ENCODE data around the gene PDC. TPM values are rescaled to one million over a fixed set of nuclear protein-coding genes. Genes with fewer than 3 reads are reported as not detected.

Gene PDC
- total RNA-seq = not detected

- Histone ChIP-seq H3K27ac (no peak within 1 kb of the TSS), H3K4me3 (no peak within 1 kb of the TSS), H3K27me3 (no peaks in the 10 kb centered on the region), H3K9me3 (no peaks in the 10 kb centered on the region), H3K36me3 (no peaks in the 10 kb centered on the region), H3K4me1 (no peaks in the 10 kb centered on the region)
- 73 to 82% methylated on average over 2 of the region's 2 CpGs for WGBS, 2 donors
- intact Hi-C loops (cut with DNase I) = no loop called here
- TF ChIP-seq POLR2A (IDR thresholded peaks at IDR 0.05) = no peak
- no peak for TF ChIP-seq CTCF (IDR thresholded peaks at IDR 0.05)
- DNase-seq = no peak
Measured at GRCh38 chr1:186461014-186461413, at the start of gene PDC. PDC (minus strand) TSS chr1:186461114; CDS start chr1:186449459, 11,655 bp downstream.

- no peak overlapping the region for H3K27ac ChIP-seq
- peaks cover 0 to 8% (median 0%) of the 10 kb centered on the region in 3 donors for H3K4me1 ChIP-seq
- 78 to 85% methylated on average over 2 of the region's 2 CpGs for WGBS, 2 donors
- intact Hi-C loops (cut with DNase I) = no loop called here
- no peak for TF ChIP-seq CTCF (IDR thresholded peaks at IDR 0.05)
- no peak for TF ChIP-seq POLR2A (IDR thresholded peaks at IDR 0.05)
- no peaks in the 10 kb centered on the region for H3K27me3 ChIP-seq
- H3K36me3 ChIP-seq = no peaks in the 10 kb centered on the region
- no peak for DNase-seq
- H3K9me3 ChIP-seq = peaks cover 0 to 25% (median 3%) of the 10 kb centered on the region in 3 donors
- H3K4me3 ChIP-seq = no peak overlapping the region
Measured at GRCh38 chr1:186503190-186503589, 42.3 kb upstream of the PDC start.

- TF ChIP-seq CTCF (IDR thresholded peaks at IDR 0.05) = no peak
- TF ChIP-seq POLR2A (IDR thresholded peaks at IDR 0.05) = no peak
- Histone ChIP-seq H3K4me3 (no peak overlapping the region), H3K4me1 (peaks cover 0 to 8% (median 0%) of the 10 kb centered on the region in 3 donors), H3K27me3 (no peaks in the 10 kb centered on the region), H3K36me3 (no peaks in the 10 kb centered on the region), H3K9me3 (peaks cover 0 to 25% (median 3%) of the 10 kb centered on the region in 3 donors), H3K27ac (no peak overlapping the region)
- DNase-seq = no peak
- intact Hi-C loops (cut with DNase I) = no loop called here
Measured at GRCh38 chr1:186502087-186502486, 41.2 kb upstream of the PDC start.

GRCh38 chr1:186500804-186501203 is 39.9 kb upstream of the PDC start:
- peaks cover 0 to 16% (median 0%) of the 10 kb centered on the region in 3 donors for H3K9me3 ChIP-seq
- DNase-seq = no peak
- no peak overlapping the region for H3K27ac ChIP-seq
- TF ChIP-seq POLR2A (IDR thresholded peaks at IDR 0.05) (no peak), CTCF (IDR thresholded peaks at IDR 0.05) (no peak)
- no peak overlapping the region for H3K4me3 ChIP-seq
- H3K27me3 ChIP-seq = no peaks in the 10 kb centered on the region
- H3K36me3 ChIP-seq = no peaks in the 10 kb centered on the region
- peaks cover 0 to 8% (median 0%) of the 10 kb centered on the region in 3 donors for H3K4me1 ChIP-seq
- intact Hi-C loops (cut with DNase I) = no loop called here
- WGBS, 2 donors = 33 to 44% methylated on average over 1 of the region's 1 CpG

- no peak for DNase-seq
- Histone ChIP-seq H3K36me3 (no peaks in the 10 kb centered on the region), H3K4me1 (peaks cover 0 to 8% (median 0%) of the 10 kb centered on the region in 3 donors), H3K4me3 (no peak overlapping the region), H3K27ac (no peak overlapping the region), H3K27me3 (no peaks in the 10 kb centered on the region), H3K9me3 (peaks cover 0 to 4% (median 0%) of the 10 kb centered on the region in 3 donors)
- TF ChIP-seq POLR2A (IDR thresholded peaks at IDR 0.05) (no peak), CTCF (IDR thresholded peaks at IDR 0.05) (no peak)
- WGBS, 2 donors = 100% methylated on average over 1 of the region's 1 CpG
- intact Hi-C loops (cut with DNase I) = no loop called here
Measured at GRCh38 chr1:186499571-186499970, 38.7 kb upstream of the PDC start.
